Fibroblast of lung (primary cell): ENCODE data around the gene PLEKHA6. TPM values are rescaled to one million over a fixed set of nuclear protein-coding genes. Genes with fewer than 3 reads are reported as not detected.
A peak's percentile ranks its signal among the peaks of the same experiment; 100 is the strongest.

Source experiments
- DNase-seq, 2 donors: peaks; one replicate each; pipeline versions ENCODE4 v3.0.0 to v3.0.0-alpha.2; 2010; ENCODE audit warnings: low read depth in 2 of 2
- H2AFZ ChIP-seq: 2 replicates; pipeline ENCODE4 v1.5.1; 2012; ENCODE audit warnings: low read length, control low read depth, inconsistent platforms
- H3K27ac ChIP-seq: 2 replicates; pipeline ENCODE4 v1.5.1; 2011; ENCODE audit warnings: low read length, control low read depth; ENCODE audit not compliant: insufficient read depth
- H3K27me3 ChIP-seq: 2 replicates; pipeline ENCODE4 v1.5.1; 2011; ENCODE audit warnings: mild to moderate bottlenecking, low read length; ENCODE audit not compliant: control insufficient read depth, insufficient read depth
- H3K36me3 ChIP-seq: 2 replicates; pipeline ENCODE4 v1.5.1; 2011; ENCODE audit warnings: low read length; ENCODE audit not compliant: control insufficient read depth, insufficient read depth
- H3K4me1 ChIP-seq: 2 replicates; pipeline ENCODE4 v1.5.1; 2011; ENCODE audit warnings: low read length; ENCODE audit not compliant: control insufficient read depth, insufficient read depth; ENCODE audit errors: extremely low read depth
- H3K4me2 ChIP-seq: 2 replicates; pipeline ENCODE4 v1.5.1; 2011; ENCODE audit warnings: low read length, control low read depth; ENCODE audit not compliant: insufficient read depth; ENCODE audit errors: extremely low read depth
- H3K4me3 ChIP-seq, 4 experiments: fragments of 200-600 bp in 1 of 4; sonication (generic) in 1 of 4; replicated peaks in 1 of 4; 2 replicates each; pipeline ENCODE4 v1.5.1; 2011 to 2016; ENCODE audit warnings: low read length in 4 of 4, low read depth in 3 of 4, mild to moderate bottlenecking in 3 of 4, control low read depth in 2 of 4, inconsistent platforms in 1 of 4, mixed read lengths in 1 of 4; ENCODE audit not compliant: insufficient read depth in 1 of 4; ENCODE audit errors: control extremely low read depth in 1 of 4
- H3K79me2 ChIP-seq: 2 replicates; pipeline ENCODE4 v1.5.1; 2012; ENCODE audit warnings: mild to moderate bottlenecking, low read length, inconsistent platforms; ENCODE audit not compliant: control insufficient read depth, insufficient read depth
- H3K9ac ChIP-seq: 2 replicates; pipeline ENCODE4 v1.5.1; 2011; ENCODE audit warnings: mild to moderate bottlenecking, low read length, control low read depth; ENCODE audit not compliant: insufficient read depth
- H3K9me3 ChIP-seq: 2 replicates; pipeline ENCODE4 v1.5.1; 2012; ENCODE audit warnings: low read depth, low read length; ENCODE audit not compliant: control insufficient read depth, insufficient read depth
- H4K20me1 ChIP-seq: 2 replicates; pipeline ENCODE4 v1.5.1; 2011; ENCODE audit warnings: low read length; ENCODE audit not compliant: control insufficient read depth, insufficient read depth; ENCODE audit errors: extremely low read depth
- CTCF ChIP-seq, 2 donors: IDR thresholded peaks in 1 of 2; conservative IDR thresholded peaks in 1 of 2; 1 replicate in 1 of 2; 2 replicates in 1 of 2; pipeline ENCODE4 v1.5.1; 2011 to 2012; ENCODE audit warnings: low read length in 2 of 2, control low read depth in 1 of 2, inconsistent platforms in 1 of 2, low read depth in 1 of 2, mild to moderate bottlenecking in 1 of 2
- EZH2 ChIP-seq: IDR thresholded peaks from 2 replicates; pipeline ENCODE4 v1.5.1; 2012; ENCODE audit warnings: low read length, control low read depth, mild to moderate bottlenecking; ENCODE audit errors: missing control alignments
- polyA plus RNA-seq, 2 donors: library from polyadenylated mRNA; depleted of rRNA in 1 of 2; stranded (reverse) in 1 of 2; unstranded in 1 of 2; fragments of >200 nt; gene quantifications; 2 replicates each; pipeline ENCODE4 v1.2.1, GENCODE V29; 2011 to 2012; ENCODE audit warnings: missing spikeins in 1 of 2
- total RNA-seq: library from RNA; depleted of rRNA; stranded (reverse); fragments of >200 nt; gene quantifications from 2 replicates; pipeline ENCODE4 v1.2.1, GENCODE V29; 2014

Gene PLEKHA6
- total and polyA plus RNA-seq, 2 donors (not counting 1 experiment from before 2014, with no cell fraction given), result 3.8 to 4.3 TPM

- peak overlapping the region; percentile 64 for H3K27ac ChIP-seq
- H3K4me1 ChIP-seq, result peaks cover 42% of the 10 kb centered on the region
- no peaks in the 10 kb centered on the region for H3K9me3 ChIP-seq
- H3K27me3 ChIP-seq, result no peaks in the 10 kb centered on the region
- TF ChIP-seq CTCF (conservative IDR thresholded peaks at IDR 0.05 in 1 of 2, IDR thresholded peaks at IDR 0.05 in 1 of 2; ENCODE audit: low read depth in 1 of 2, low read length in 2 of 2) (no peak), EZH2 (no peak)
- no peaks in the 10 kb centered on the region for H4K20me1 ChIP-seq
- H3K4me3 ChIP-seq, result no peak overlapping the region
- DNase-seq, result peak; percentile 46 to 65
- no peak overlapping the region for H3K9ac ChIP-seq
- H3K79me2 ChIP-seq, result no peaks in the 10 kb centered on the region
- no peak overlapping the region for H3K4me2 ChIP-seq
- H3K36me3 ChIP-seq, result no peaks in the 10 kb centered on the region
- H2AFZ ChIP-seq, result no peak overlapping the region
These were observed 39.3 kb downstream of the PLEKHA6 start for GRCh38 chr1:204320382-204320804.

GRCh38 chr1:204319462-204319861, 40.3 kb downstream of the PLEKHA6 start:
- no peaks in the 10 kb centered on the region for H3K36me3 ChIP-seq
- H3K27ac ChIP-seq, result peak overlapping the region; percentile 64
- H3K9me3 ChIP-seq, result no peaks in the 10 kb centered on the region
- peak; percentile 75 to 90 for DNase-seq
- no peak overlapping the region for H3K4me3 ChIP-seq
- H2AFZ ChIP-seq, result no peak overlapping the region
- H3K27me3 ChIP-seq, result no peaks in the 10 kb centered on the region
- no peak for TF ChIP-seq CTCF (conservative IDR thresholded peaks at IDR 0.05 in 1 of 2, IDR thresholded peaks at IDR 0.05 in 1 of 2; ENCODE audit: low read depth in 1 of 2, low read length in 2 of 2)
- TF ChIP-seq EZH2, result no peak
- H3K9ac ChIP-seq, result no peak overlapping the region
- H3K4me2 ChIP-seq, result peak overlapping the region; percentile 11
- no peaks in the 10 kb centered on the region for H3K79me2 ChIP-seq
- no peaks in the 10 kb centered on the region for H4K20me1 ChIP-seq
- H3K4me1 ChIP-seq, result peaks cover 42% of the 10 kb centered on the region

- no peaks in the 10 kb centered on the region for H3K79me2 ChIP-seq
- peaks cover 38% of the 10 kb centered on the region for H3K4me1 ChIP-seq
- no peak overlapping the region for H3K4me3 ChIP-seq
- no peak overlapping the region for H3K9ac ChIP-seq
- no peak overlapping the region for H2AFZ ChIP-seq
- H3K27me3 ChIP-seq, result no peaks in the 10 kb centered on the region
- no peak for DNase-seq
- no peaks in the 10 kb centered on the region for H3K36me3 ChIP-seq
- TF ChIP-seq CTCF (conservative IDR thresholded peaks at IDR 0.05 in 1 of 2, IDR thresholded peaks at IDR 0.05 in 1 of 2; ENCODE audit: low read depth in 1 of 2, low read length in 2 of 2), result no peak
- TF ChIP-seq EZH2, result no peak
- no peaks in the 10 kb centered on the region for H3K9me3 ChIP-seq
- H3K4me2 ChIP-seq, result no peak overlapping the region
- no peaks in the 10 kb centered on the region for H4K20me1 ChIP-seq
- H3K27ac ChIP-seq, result no peak overlapping the region
These were observed 40.7 kb downstream of the PLEKHA6 start for GRCh38 chr1:204319027-204319426.
